ENCODE measurements around the gene GIPC3. TPM values are rescaled to one million over a fixed set of nuclear protein-coding genes. Genes with fewer than 3 reads are reported as not detected.

The GIPC3 gene
- total RNA-seq (1 to 10 TPM; 1.1 TPM), total RNA-seq (0.07 to 12.6 (median 0.91) reads per million in 172 experiments)
- polyA plus RNA-seq (2013, experiment 1 of 2) = 1.8 TPM
- 1.6 TPM for polyA plus RNA-seq (2013, experiment 2 of 2)

GRCh38 chr19:3585301-3586126 is at the start of gene GIPC3:
TSS of gene GIPC3 (plus strand) at chr19:3585478. CDS start at chr19:3585598, 120 bp downstream.
- TF ChIP-seq, protein P1, sequence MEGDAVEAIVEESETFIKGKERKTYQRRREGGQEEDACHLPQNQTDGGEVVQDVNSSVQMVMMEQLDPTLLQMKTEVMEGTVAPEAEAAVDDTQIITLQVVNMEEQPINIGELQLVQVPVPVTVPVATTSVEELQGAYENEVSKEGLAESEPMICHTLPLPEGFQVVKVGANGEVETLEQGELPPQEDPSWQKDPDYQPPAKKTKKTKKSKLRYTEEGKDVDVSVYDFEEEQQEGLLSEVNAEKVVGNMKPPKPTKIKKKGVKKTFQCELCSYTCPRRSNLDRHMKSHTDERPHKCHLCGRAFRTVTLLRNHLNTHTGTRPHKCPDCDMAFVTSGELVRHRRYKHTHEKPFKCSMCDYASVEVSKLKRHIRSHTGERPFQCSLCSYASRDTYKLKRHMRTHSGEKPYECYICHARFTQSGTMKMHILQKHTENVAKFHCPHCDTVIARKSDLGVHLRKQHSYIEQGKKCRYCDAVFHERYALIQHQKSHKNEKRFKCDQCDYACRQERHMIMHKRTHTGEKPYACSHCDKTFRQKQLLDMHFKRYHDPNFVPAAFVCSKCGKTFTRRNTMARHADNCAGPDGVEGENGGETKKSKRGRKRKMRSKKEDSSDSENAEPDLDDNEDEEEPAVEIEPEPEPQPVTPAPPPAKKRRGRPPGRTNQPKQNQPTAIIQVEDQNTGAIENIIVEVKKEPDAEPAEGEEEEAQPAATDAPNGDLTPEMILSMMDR (IDR thresholded peaks at IDR 0.05) = no peak
- ATAC-seq (ENCODE audit: poor library complexity) (peak; percentile 17), DNase-seq (peak in 2 of 14 experiments; percentile 8 to 39)
- no peak within 1 kb of the TSS for H3K27ac ChIP-seq (ENCODE audit: low read depth in 1 of 2, low read length in 2 of 2)
- no peaks in the 10 kb centered on the region for H3K36me3 Mint-ChIP-seq (ENCODE audit: low read depth)
- peaks cover 11% of the 10 kb centered on the region for H3K4me1 ChIP-seq (ENCODE audit: insufficient read depth, low read length)
- H3K4me3 Mint-ChIP-seq = peak within 1 kb of the TSS; percentile 60
- H3K27me3 ChIP-seq (ENCODE audit: control insufficient read depth in 1 of 2, insufficient read depth in 2 of 2, low read length in 2 of 2) = no peaks in the 10 kb centered on the region
- no peak within 1 kb of the TSS for H3K27ac Mint-ChIP-seq
- POLR2A ChIA-PET = interaction anchor here (1.7 to 1.8 kb wide), 2 partner anchors 21 to 28 kb away, joined by 8 to 9 read pairs; partner anchors contain the start of genes MFSD12 and TBXA2R
- H3K4me1 Mint-ChIP-seq (ENCODE audit: low read depth) = no peaks in the 10 kb centered on the region
- no peaks in the 10 kb centered on the region for H3K36me3 ChIP-seq (ENCODE audit: insufficient read depth, low read length)
- peak within 1 kb of the TSS; percentile 54 for H3K4me3 ChIP-seq (ENCODE audit: low read length)
- intact Hi-C loops (cut with DNase I, micrococcal nuclease) = loop anchor here in 1 of 2 experiments (1.0 to 5.0 kb wide), 3 partner anchors 33 to 122 kb away; partner anchors contain the start of gene TJP3
- no peaks in the 10 kb centered on the region for H3K27me3 Mint-ChIP-seq
- H3K9me3 ChIP-seq (ENCODE audit: control insufficient read depth in 1 of 2, insufficient read depth in 1 of 2, low read length in 2 of 2) = no peaks in the 10 kb centered on the region
- H3K9me3 Mint-ChIP-seq = no peaks in the 10 kb centered on the region
- CTCF ChIA-PET = interaction anchor here (1.0 to 1.7 kb wide), 2 partner anchors 29 to 40 kb away, joined by 4 to 6 read pairs; partner anchors contain the start of gene MFSD12

- Histone ChIP-seq H3K9me3 (ENCODE audit: control insufficient read depth in 1 of 2, insufficient read depth in 1 of 2, low read length in 2 of 2) (peaks cover 0 to 10% of the 10 kb centered on the region in 2 experiments), H3K36me3 (ENCODE audit: insufficient read depth, low read length) (peaks cover 52% of the 10 kb centered on the region), H3K27ac (ENCODE audit: low read depth in 1 of 2, low read length in 2 of 2) (no peak overlapping the region), H3K4me3 (ENCODE audit: low read length) (no peak overlapping the region), H3K4me1 (ENCODE audit: insufficient read depth, low read length) (no peaks in the 10 kb centered on the region), H3K27me3 (ENCODE audit: control insufficient read depth in 1 of 2, insufficient read depth in 2 of 2, low read length in 2 of 2) (no peaks in the 10 kb centered on the region)
- CTCF ChIA-PET = no interaction called here
- Mint-ChIP-seq H3K36me3 (ENCODE audit: low read depth) (peaks cover 56% of the 10 kb centered on the region), H3K9me3 (no peaks in the 10 kb centered on the region), H3K27me3 (no peaks in the 10 kb centered on the region), H3K4me1 (ENCODE audit: low read depth) (no peaks in the 10 kb centered on the region), H3K4me3 (no peak overlapping the region), H3K27ac (no peak overlapping the region)
- ATAC-seq (ENCODE audit: poor library complexity) (no peak), DNase-seq (no peak)
- POLR2A ChIA-PET = no interaction called here
- TF ChIP-seq, protein P1 (IDR thresholded peaks at IDR 0.05) = no peak
- intact Hi-C loops (cut with DNase I, micrococcal nuclease) = no loop called here
Observed at GRCh38 chr19:3535563-3535965, 49.7 kb upstream of the GIPC3 start.

GRCh38 chr19:3535981-3536380 is 49.3 kb upstream of the GIPC3 start:
- H3K36me3 ChIP-seq (ENCODE audit: insufficient read depth, low read length) = peaks cover 48% of the 10 kb centered on the region
- TF ChIP-seq, protein P1 (IDR thresholded peaks at IDR 0.05) = no peak
- H3K4me3 ChIP-seq (ENCODE audit: low read length) = no peak overlapping the region
- POLR2A ChIA-PET = no interaction called here
- Mint-ChIP-seq H3K27me3 (no peaks in the 10 kb centered on the region), H3K4me3 (no peak overlapping the region), H3K9me3 (no peaks in the 10 kb centered on the region), H3K27ac (no peak overlapping the region), H3K36me3 (ENCODE audit: low read depth) (peaks cover 56% of the 10 kb centered on the region), H3K4me1 (ENCODE audit: low read depth) (no peaks in the 10 kb centered on the region)
- H3K4me1 ChIP-seq (ENCODE audit: insufficient read depth, low read length) = no peaks in the 10 kb centered on the region
- no peak overlapping the region for H3K27ac ChIP-seq (ENCODE audit: low read depth in 1 of 2, low read length in 2 of 2)
- CTCF ChIA-PET = no interaction called here
- no peak for DNase-seq
- no peak for ATAC-seq (ENCODE audit: poor library complexity)
- no peaks in the 10 kb centered on the region for H3K27me3 ChIP-seq (ENCODE audit: control insufficient read depth in 1 of 2, insufficient read depth in 2 of 2, low read length in 2 of 2)
- peaks cover 0 to 10% of the 10 kb centered on the region in 2 experiments for H3K9me3 ChIP-seq (ENCODE audit: control insufficient read depth in 1 of 2, insufficient read depth in 1 of 2, low read length in 2 of 2)
- intact Hi-C loops (cut with DNase I, micrococcal nuclease) = no loop called here

Measured in CD4-positive, alpha-beta T cell (primary cell).